HepG2 (cell line): ENCODE measurements around the gene TP73. TPM values are rescaled to one million over a fixed set of nuclear protein-coding genes. Genes with fewer than 3 reads are reported as not detected.

ENCODE experiments used
- HNRNPK ChIP-seq: fragments of 200-400 bp; formaldehyde crosslinking; IDR thresholded peaks from 2 replicates; pipeline ENCODE4 v1.6.1; 2018; ENCODE audit warnings: low read length, low read depth, moderate library complexity, mild to moderate bottlenecking; ENCODE audit not compliant: poor library complexity, severe bottlenecking
- MTF1 ChIP-seq: sonication (generic); formaldehyde crosslinking; IDR thresholded peaks from 2 replicates; pipeline ENCODE4 v1.5.0; 2020; ENCODE audit warnings: missing genetic modification reagents
- NRL ChIP-seq: sonication (generic); formaldehyde crosslinking; IDR thresholded peaks from 2 replicates; pipeline ENCODE4 v1.5.0; 2020; ENCODE audit warnings: missing genetic modification reagents, mild to moderate bottlenecking, moderate library complexity, borderline replicate concordance
- PATZ1 ChIP-seq: sonication (generic); formaldehyde crosslinking; IDR thresholded peaks from 2 replicates; pipeline ENCODE4 v1.4.0; 2020; ENCODE audit warnings: missing genetic modification reagents
- PAWR ChIP-seq: sonication (generic); formaldehyde crosslinking; IDR thresholded peaks from 2 replicates; pipeline ENCODE4 v1.4.0; 2020; ENCODE audit warnings: missing genetic modification reagents, mild to moderate bottlenecking, borderline replicate concordance
- SKI ChIP-seq: fragments of 450-650 bp; IDR thresholded peaks from one replicate; pipeline ENCODE4 v1.6.1; 2018; ENCODE audit warnings: mild to moderate bottlenecking; ENCODE audit not compliant: partially characterized antibody
- SP1 ChIP-seq, 2 experiments: fragments of 450-650 bp in 1 of 2; sonication (generic) in 1 of 2; formaldehyde crosslinking in 1 of 2; IDR thresholded peaks; 2 replicates each; pipeline versions ENCODE4 v1.4.0 to v1.6.1; 2016 to 2020; ENCODE audit warnings: missing genetic modification reagents in 1 of 2
- ZFP62 ChIP-seq: sonication (generic); formaldehyde crosslinking; IDR thresholded peaks from 2 replicates; pipeline ENCODE4 v1.4.0; 2020; ENCODE audit warnings: missing genetic modification reagents
- ZHX2 ChIP-seq, 2 experiments: sonication (generic) in 1 of 2; formaldehyde crosslinking in 1 of 2; IDR thresholded peaks; 2 replicates each; pipeline versions ENCODE4 v1.6.1 to v1.9.0; 2014 to 2022; ENCODE audit warnings: antibody characterized with exemption in 1 of 2, borderline replicate concordance in 1 of 2, inconsistent platforms in 1 of 2, low read depth in 1 of 2, missing genetic modification reagents in 1 of 2
- ZNF160 ChIP-seq: sonication (generic); formaldehyde crosslinking; IDR thresholded peaks from 2 replicates; pipeline ENCODE4 v1.8.0; 2022; ENCODE audit warnings: mild to moderate bottlenecking, inconsistent platforms, missing genetic modification reagents
- ZNF20 ChIP-seq: sonication (generic); formaldehyde crosslinking; IDR thresholded peaks from 2 replicates; pipeline ENCODE4 v1.4.0; 2020; ENCODE audit warnings: mild to moderate bottlenecking, moderate library complexity, missing genetic modification reagents
- ZNF263 ChIP-seq: sonication (generic); formaldehyde crosslinking; IDR thresholded peaks from 2 replicates; pipeline ENCODE4 v1.4.0; 2020; ENCODE audit warnings: missing genetic modification reagents
- ZNF749 ChIP-seq: sonication (generic); formaldehyde crosslinking; IDR thresholded peaks from 2 replicates; pipeline ENCODE4 v1.8.0; 2022; ENCODE audit warnings: mild to moderate bottlenecking, missing genetic modification reagents, moderate library complexity, borderline replicate concordance
- polyA plus RNA-seq, 8 experiments: library from polyadenylated mRNA; depleted of rRNA in 3 of 8; stranded (reverse) in 7 of 8; unstranded in 1 of 8; fragments of >200 nt; fragmentation: Illumina TruSeq in 4 of 8; extraction: Trizol in 4 of 8; gene quantifications; 2 replicates each; pipeline versions ENCODE4 v1.2.1 to v1.2.3, GENCODE V29; 2011 to 2016; ENCODE audit warnings: low read depth in 4 of 8, missing spikeins in 1 of 8, mixed read lengths in 1 of 8; ENCODE audit not compliant: insufficient read depth in 1 of 8
- total RNA-seq, 5 experiments: library from RNA; depleted of rRNA; stranded (reverse); fragments of >200 nt; fragmentation: Illumina TruSeq; extraction: Trizol; gene quantifications; 2 replicates each; pipeline ENCODE4 v1.2.3, GENCODE V29; 2016; ENCODE audit warnings: low read depth in 1 of 5
- TF ChIP-seq, protein P1 (sequence below): sonication (generic); formaldehyde crosslinking; IDR thresholded peaks from 2 replicates; pipeline ENCODE4 v1.4.0; 2020; ENCODE audit warnings: missing genetic modification reagents
- TF ChIP-seq, protein P2 (sequence below): sonication (generic); formaldehyde crosslinking; conservative IDR thresholded peaks from 2 replicates; pipeline ENCODE4 v1.4.0; 2020; ENCODE audit warnings: missing genetic modification reagents

Gene TP73
- total and polyA plus RNA-seq, 2 of the 13 experiments (the other 11 are each of a cell fraction or from before 2014, with no cell fraction given): 0.49 to 1.1 TPM

GRCh38 chr1:3668585-3669300 is 16.4 kb downstream of the TP73 start (continued):
- TF ChIP-seq ZHX2 (IDR thresholded peaks at IDR 0.05; ENCODE audit: low read depth) (no peak), ZHX2 (CRISPR knock-in tag; IDR thresholded peaks at IDR 0.05; ENCODE audit: borderline replicate concordance) (no peak), HNRNPK (peak; percentile 71), SP1 (IDR thresholded peaks at IDR 0.05) (no peak), SP1 (CRISPR knock-in tag; IDR thresholded peaks at IDR 0.05) (peak; percentile 43), ZNF263 (CRISPR knock-in tag) (peak; percentile 57; the same call in 1 of the 2 replicates), MTF1 (CRISPR knock-in tag) (no peak), ZNF20 (CRISPR knock-in tag) (no peak), SKI (peak; percentile 76), ZFP62 (CRISPR knock-in tag) (no peak), PATZ1 (peak; percentile 62), ZNF160 (CRISPR knock-in tag) (no peak), NRL (CRISPR knock-in tag) (0 out of 2 replicates have a peak, but pooled peaks have one; percentile 22), PAWR (CRISPR knock-in tag) (no peak), ZNF749 (no peak)
- TF ChIP-seq, protein P1, sequence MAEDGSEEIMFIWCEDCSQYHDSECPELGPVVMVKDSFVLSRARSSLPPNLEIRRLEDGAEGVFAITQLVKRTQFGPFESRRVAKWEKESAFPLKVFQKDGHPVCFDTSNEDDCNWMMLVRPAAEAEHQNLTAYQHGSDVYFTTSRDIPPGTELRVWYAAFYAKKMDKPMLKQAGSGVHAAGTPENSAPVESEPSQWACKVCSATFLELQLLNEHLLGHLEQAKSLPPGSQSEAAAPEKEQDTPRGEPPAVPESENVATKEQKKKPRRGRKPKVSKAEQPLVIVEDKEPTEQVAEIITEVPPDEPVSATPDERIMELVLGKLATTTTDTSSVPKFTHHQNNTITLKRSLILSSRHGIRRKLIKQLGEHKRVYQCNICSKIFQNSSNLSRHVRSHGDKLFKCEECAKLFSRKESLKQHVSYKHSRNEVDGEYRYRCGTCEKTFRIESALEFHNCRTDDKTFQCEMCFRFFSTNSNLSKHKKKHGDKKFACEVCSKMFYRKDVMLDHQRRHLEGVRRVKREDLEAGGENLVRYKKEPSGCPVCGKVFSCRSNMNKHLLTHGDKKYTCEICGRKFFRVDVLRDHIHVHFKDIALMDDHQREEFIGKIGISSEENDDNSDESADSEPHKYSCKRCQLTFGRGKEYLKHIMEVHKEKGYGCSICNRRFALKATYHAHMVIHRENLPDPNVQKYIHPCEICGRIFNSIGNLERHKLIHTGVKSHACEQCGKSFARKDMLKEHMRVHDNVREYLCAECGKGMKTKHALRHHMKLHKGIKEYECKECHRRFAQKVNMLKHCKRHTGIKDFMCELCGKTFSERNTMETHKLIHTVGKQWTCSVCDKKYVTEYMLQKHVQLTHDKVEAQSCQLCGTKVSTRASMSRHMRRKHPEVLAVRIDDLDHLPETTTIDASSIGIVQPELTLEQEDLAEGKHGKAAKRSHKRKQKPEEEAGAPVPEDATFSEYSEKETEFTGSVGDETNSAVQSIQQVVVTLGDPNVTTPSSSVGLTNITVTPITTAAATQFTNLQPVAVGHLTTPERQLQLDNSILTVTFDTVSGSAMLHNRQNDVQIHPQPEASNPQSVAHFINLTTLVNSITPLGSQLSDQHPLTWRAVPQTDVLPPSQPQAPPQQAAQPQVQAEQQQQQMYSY (CRISPR knock-in tag): peak; percentile 67
- TF ChIP-seq, protein P2, sequence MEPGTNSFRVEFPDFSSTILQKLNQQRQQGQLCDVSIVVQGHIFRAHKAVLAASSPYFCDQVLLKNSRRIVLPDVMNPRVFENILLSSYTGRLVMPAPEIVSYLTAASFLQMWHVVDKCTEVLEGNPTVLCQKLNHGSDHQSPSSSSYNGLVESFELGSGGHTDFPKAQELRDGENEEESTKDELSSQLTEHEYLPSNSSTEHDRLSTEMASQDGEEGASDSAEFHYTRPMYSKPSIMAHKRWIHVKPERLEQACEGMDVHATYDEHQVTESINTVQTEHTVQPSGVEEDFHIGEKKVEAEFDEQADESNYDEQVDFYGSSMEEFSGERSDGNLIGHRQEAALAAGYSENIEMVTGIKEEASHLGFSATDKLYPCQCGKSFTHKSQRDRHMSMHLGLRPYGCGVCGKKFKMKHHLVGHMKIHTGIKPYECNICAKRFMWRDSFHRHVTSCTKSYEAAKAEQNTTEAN (CRISPR knock-in tag): 0 out of 2 replicates have a peak, but pooled peaks have one; percentile 55
